Measurements from ENCODE around the gene CHRNA5.
"Not testable (repeated sequence)": the region's sequence is repeated elsewhere in the genome, so short reads cannot be mapped to it uniquely, and the experiment has no call there.

Gene CHRNA5

DNA sequence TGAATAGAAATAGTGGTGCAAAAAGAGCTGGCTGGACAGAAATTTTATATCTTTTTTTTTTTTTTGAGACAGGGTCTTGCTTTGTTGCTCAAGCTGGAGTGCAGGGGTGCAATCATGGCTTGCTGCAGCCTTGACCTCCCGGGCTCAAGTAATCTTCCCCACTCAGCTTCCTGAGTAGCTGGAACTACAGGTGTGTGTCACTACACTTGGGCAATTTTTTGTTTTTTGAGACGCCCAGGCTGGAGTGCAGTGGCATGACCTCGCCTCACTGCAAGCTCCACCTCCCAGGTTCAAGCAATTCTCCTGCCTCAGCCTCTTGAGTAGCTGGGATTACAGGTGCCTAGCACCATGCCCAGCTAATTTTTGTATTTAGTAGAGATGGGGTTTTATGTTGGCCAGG, 33.0 kb downstream of the CHRNA5 start:
- no peak for DNase-seq (ENCODE audit: low read depth, low spot score)
- Histone ChIP-seq H3K4me3 (ENCODE audit: insufficient read length, low read depth) (no peak overlapping the region), H3K9me3 (ENCODE audit: insufficient read depth, low read length) (no peaks in the 10 kb centered on the region), H3K4me1 (ENCODE audit: insufficient read depth, insufficient read length) (peaks cover 3% of the 10 kb centered on the region), H3K9ac (ENCODE audit: insufficient read length, low read depth) (no peak overlapping the region), H3K36me3 (ENCODE audit: insufficient read depth, insufficient read length, low read length) (peaks cover 17% of the 10 kb centered on the region), H3K27me3 (ENCODE audit: insufficient read depth, insufficient read length) (no peaks in the 10 kb centered on the region)
- TF ChIP-seq ZNF274 (IDR thresholded peaks at IDR 0.05; ENCODE audit: low read depth, low read length) (no peak), SUZ12 (IDR thresholded peaks at IDR 0.05; ENCODE audit: extremely low read depth, insufficient read depth, insufficient read length) (no peak), YY1 (IDR thresholded peaks at IDR 0.05; ENCODE audit: insufficient read depth, insufficient read length) (no peak)

DNA sequence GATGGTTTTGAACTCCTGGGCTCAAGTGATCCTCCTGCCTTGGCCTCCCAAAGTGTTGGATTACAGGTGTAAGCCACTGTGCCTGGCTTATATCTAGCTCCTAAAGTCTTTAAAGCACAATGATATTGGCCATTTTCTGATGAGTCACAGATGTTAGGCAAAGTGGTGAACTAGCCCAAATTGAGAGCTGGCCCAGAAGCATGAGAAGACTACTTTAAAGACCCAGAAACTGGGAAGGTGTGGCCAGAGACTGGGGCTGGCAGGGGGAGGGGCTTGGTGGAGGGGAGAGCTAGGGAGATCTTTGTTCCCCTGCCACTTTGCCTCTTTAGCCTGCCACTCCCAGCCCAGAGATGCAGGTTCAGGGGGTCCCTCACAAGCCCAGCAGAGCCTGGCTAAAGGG, 33.9 kb downstream of the CHRNA5 start:
- H3K27me3 ChIP-seq (ENCODE audit: insufficient read depth, insufficient read length): no peaks in the 10 kb centered on the region
- no peak overlapping the region for H3K9ac ChIP-seq (ENCODE audit: insufficient read length, low read depth)
- no peak overlapping the region for H3K4me3 ChIP-seq (ENCODE audit: insufficient read length, low read depth)
- H3K4me1 ChIP-seq (ENCODE audit: insufficient read depth, insufficient read length): peaks cover 3% of the 10 kb centered on the region
- H3K9me3 ChIP-seq (ENCODE audit: insufficient read depth, low read length): no peaks in the 10 kb centered on the region
- no peak for DNase-seq (ENCODE audit: low read depth, low spot score)
- TF ChIP-seq YY1 (IDR thresholded peaks at IDR 0.05; ENCODE audit: insufficient read depth, insufficient read length) (no peak), SUZ12 (IDR thresholded peaks at IDR 0.05; ENCODE audit: extremely low read depth, insufficient read depth, insufficient read length) (no peak), ZNF274 (IDR thresholded peaks at IDR 0.05; ENCODE audit: low read depth, low read length) (no peak)
- peaks cover 17% of the 10 kb centered on the region for H3K36me3 ChIP-seq (ENCODE audit: insufficient read depth, insufficient read length, low read length)

DNA sequence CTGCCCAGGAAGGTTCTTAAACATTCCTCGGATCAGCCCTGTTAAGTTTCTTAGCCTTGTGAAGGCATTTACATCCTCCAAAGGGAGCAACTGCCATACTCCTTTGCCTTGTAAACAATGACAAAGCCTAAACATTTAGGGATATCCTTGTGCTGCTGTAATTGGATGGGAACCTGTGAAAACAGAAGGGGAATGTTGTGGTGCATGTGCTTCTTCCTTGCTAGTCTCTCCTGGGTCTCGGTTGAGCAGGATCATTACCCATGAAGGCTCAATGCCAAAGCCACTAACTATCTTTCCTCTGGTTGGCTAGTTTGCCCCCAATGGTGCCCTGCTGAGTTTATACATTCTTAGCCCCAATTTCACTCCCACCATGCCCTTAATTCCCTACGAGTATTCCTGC, 38.1 kb downstream of the CHRNA5 start:
- Histone ChIP-seq H3K4me3 (ENCODE audit: insufficient read length, low read depth) (no peak overlapping the region), H3K36me3 (ENCODE audit: insufficient read depth, insufficient read length, low read length) (peaks cover 17% of the 10 kb centered on the region), H3K9ac (ENCODE audit: insufficient read length, low read depth) (no peak overlapping the region), H3K9me3 (ENCODE audit: insufficient read depth, low read length) (peaks cover 5% of the 10 kb centered on the region; the same call in 1 of the 2 replicates), H3K27me3 (ENCODE audit: insufficient read depth, insufficient read length) (no peaks in the 10 kb centered on the region), H3K4me1 (ENCODE audit: insufficient read depth, insufficient read length) (peaks cover 5% of the 10 kb centered on the region)
- TF ChIP-seq YY1 (IDR thresholded peaks at IDR 0.05; ENCODE audit: insufficient read depth, insufficient read length) (no peak), SUZ12 (IDR thresholded peaks at IDR 0.05; ENCODE audit: extremely low read depth, insufficient read depth, insufficient read length) (no peak), ZNF274 (IDR thresholded peaks at IDR 0.05; ENCODE audit: low read depth, low read length) (no peak)
- peak; percentile 8 for DNase-seq (ENCODE audit: low read depth, low spot score)

DNA sequence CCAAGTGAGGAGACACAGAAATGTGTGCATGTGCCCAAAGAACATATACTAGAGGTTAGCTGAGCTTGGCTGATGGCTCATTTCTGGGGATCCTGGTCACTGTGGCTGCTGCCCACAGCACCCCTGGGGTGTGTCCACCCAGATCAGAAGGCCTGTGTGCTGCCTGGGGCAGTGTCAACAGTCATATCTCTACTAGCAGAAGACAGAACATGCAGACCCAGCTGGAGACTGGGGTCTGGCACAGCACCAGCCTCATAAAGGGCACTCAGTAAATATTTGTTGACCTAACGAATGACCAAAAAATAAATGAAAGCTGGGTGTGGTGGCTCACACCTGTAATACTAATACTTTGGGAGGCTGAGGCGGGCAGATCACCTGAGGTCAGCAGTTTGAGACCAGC, 39.1 kb downstream of the CHRNA5 start:
- H3K4me3 ChIP-seq (ENCODE audit: insufficient read length, low read depth): no peak overlapping the region
- peaks cover 5% of the 10 kb centered on the region; the same call in 1 of the 2 replicates for H3K9me3 ChIP-seq (ENCODE audit: insufficient read depth, low read length)
- H3K4me1 ChIP-seq (ENCODE audit: insufficient read depth, insufficient read length): peaks cover 5% of the 10 kb centered on the region
- no peak overlapping the region for H3K9ac ChIP-seq (ENCODE audit: insufficient read length, low read depth)
- DNase-seq (ENCODE audit: low read depth, low spot score): no peak
- no peaks in the 10 kb centered on the region for H3K27me3 ChIP-seq (ENCODE audit: insufficient read depth, insufficient read length)
- peaks cover 17% of the 10 kb centered on the region for H3K36me3 ChIP-seq (ENCODE audit: insufficient read depth, insufficient read length, low read length)
- TF ChIP-seq SUZ12 (IDR thresholded peaks at IDR 0.05; ENCODE audit: extremely low read depth, insufficient read depth, insufficient read length) (no peak), YY1 (IDR thresholded peaks at IDR 0.05; ENCODE audit: insufficient read depth, insufficient read length) (no peak), ZNF274 (IDR thresholded peaks at IDR 0.05; ENCODE audit: low read depth, low read length) (no peak)

DNA sequence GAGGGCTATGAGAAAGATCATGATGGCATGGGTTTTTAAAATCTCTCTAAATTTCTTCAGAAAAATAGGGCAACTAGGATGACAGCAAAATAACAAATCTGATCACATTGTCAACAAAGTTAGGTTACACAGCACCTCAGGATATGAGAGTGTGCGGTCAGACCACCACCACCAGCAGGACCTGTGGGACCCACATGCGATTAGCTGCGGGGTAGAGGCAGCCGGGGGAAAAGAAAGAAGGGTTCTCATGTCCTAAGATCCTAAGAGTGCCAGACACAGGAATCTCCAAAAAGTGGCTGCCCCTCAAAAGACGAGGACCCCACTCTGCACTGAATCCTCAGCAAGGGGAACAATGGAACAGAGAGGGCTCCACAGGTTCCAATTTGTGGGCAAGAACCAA, 39.9 kb downstream of the CHRNA5 start:
- Histone ChIP-seq H3K27me3 (ENCODE audit: insufficient read depth, insufficient read length) (no peaks in the 10 kb centered on the region), H3K36me3 (ENCODE audit: insufficient read depth, insufficient read length, low read length) (peaks cover 17% of the 10 kb centered on the region), H3K9ac (ENCODE audit: insufficient read length, low read depth) (no peak overlapping the region), H3K4me1 (ENCODE audit: insufficient read depth, insufficient read length) (peaks cover 5% of the 10 kb centered on the region), H3K4me3 (ENCODE audit: insufficient read length, low read depth) (no peak overlapping the region), H3K9me3 (ENCODE audit: insufficient read depth, low read length) (peaks cover 5% of the 10 kb centered on the region; the same call in 1 of the 2 replicates)
- no peak for DNase-seq (ENCODE audit: low read depth, low spot score)
- TF ChIP-seq ZNF274 (IDR thresholded peaks at IDR 0.05; ENCODE audit: low read depth, low read length): no peak
- no peak for TF ChIP-seq SUZ12 (IDR thresholded peaks at IDR 0.05; ENCODE audit: extremely low read depth, insufficient read depth, insufficient read length)
- TF ChIP-seq YY1 (IDR thresholded peaks at IDR 0.05; ENCODE audit: insufficient read depth, insufficient read length): no peak

DNA sequence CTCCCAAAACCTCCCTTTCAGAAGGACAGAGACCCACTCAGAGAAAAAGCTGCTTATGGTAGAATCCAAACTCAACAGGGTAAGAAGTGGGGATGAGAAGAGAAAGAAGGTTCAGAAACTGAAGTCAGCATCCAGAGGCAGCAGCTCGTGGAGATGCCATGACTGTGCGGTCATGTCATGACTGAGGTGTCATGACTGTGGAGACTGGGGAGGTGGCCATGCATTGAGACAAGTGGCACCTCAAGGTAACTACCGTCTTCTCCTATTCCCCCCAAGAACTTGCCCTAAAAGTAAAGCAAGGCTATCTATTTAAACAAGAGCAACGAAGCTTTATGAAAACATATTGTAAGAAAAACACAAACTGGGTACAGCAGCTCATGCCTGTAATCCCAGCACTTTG, 40.4 kb downstream of the CHRNA5 start:
- H3K4me3 ChIP-seq (ENCODE audit: insufficient read length, low read depth): no peak overlapping the region

DNA sequence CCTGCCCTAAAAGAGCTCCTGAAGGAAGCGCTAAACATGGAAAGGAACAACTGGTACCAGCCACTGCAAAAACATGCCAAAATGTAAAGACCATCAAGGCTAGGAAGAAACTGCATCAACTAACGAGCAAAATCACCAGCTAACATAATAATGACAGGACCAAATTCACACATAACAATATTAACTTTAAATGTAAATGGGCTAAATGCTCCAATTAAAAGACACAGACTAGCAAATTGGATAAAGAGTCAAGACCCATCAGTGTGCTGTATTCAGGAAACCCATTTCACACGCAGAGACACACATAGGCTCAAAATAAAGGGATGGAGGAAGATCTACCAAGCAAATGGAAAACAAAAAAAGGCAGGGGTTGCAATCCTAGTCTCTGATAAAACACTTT, 44.2 kb downstream of the CHRNA5 start:
- H3K27me3 ChIP-seq (ENCODE audit: insufficient read depth, insufficient read length); H3K9me3 ChIP-seq (ENCODE audit: insufficient read depth, low read length); H3K36me3 ChIP-seq (ENCODE audit: insufficient read depth, insufficient read length, low read length); H3K4me3 ChIP-seq (ENCODE audit: insufficient read length, low read depth); DNase-seq (ENCODE audit: low read depth, low spot score); H3K9ac ChIP-seq (ENCODE audit: insufficient read length, low read depth); H3K4me1 ChIP-seq (ENCODE audit: insufficient read depth, insufficient read length): not testable (repeated sequence)

More for the DNA sequence above, 40.4 kb downstream of the CHRNA5 start:
- no peak for DNase-seq (ENCODE audit: low read depth, low spot score)
- Histone ChIP-seq H3K9me3 (ENCODE audit: insufficient read depth, low read length) (peaks cover 5% of the 10 kb centered on the region; the same call in 1 of the 2 replicates), H3K36me3 (ENCODE audit: insufficient read depth, insufficient read length, low read length) (peaks cover 15% of the 10 kb centered on the region), H3K27me3 (ENCODE audit: insufficient read depth, insufficient read length) (no peaks in the 10 kb centered on the region), H3K9ac (ENCODE audit: insufficient read length, low read depth) (no peak overlapping the region), H3K4me1 (ENCODE audit: insufficient read depth, insufficient read length) (peaks cover 5% of the 10 kb centered on the region)
- TF ChIP-seq SUZ12 (IDR thresholded peaks at IDR 0.05; ENCODE audit: extremely low read depth, insufficient read depth, insufficient read length) (no peak), ZNF274 (IDR thresholded peaks at IDR 0.05; ENCODE audit: low read depth, low read length) (no peak), YY1 (IDR thresholded peaks at IDR 0.05; ENCODE audit: insufficient read depth, insufficient read length) (no peak)

DNA sequence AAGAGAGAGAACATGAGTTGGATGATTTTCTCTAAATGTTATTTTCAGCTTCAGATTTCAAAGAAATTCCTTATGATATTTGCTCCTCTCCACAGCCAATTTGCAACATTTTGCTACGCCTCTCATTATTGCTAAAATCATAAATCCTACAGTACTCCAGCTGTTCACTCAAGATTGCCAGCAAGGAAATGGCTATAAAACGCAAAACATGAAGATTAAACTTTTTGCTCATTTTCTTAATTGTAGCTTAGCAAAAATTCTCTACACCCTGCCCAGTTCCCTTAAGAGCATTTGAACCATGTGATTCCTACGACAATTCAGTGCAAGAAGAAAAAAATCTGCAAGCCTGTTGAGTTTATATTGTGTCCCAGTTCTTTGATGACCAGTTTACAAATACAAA, 48.7 kb downstream of the CHRNA5 start:
- H3K9me3 ChIP-seq (ENCODE audit: insufficient read depth, low read length): peaks cover 5% of the 10 kb centered on the region; the same call in 1 of the 2 replicates
- H3K27me3 ChIP-seq (ENCODE audit: insufficient read depth, insufficient read length): no peaks in the 10 kb centered on the region
- no peaks in the 10 kb centered on the region for H3K36me3 ChIP-seq (ENCODE audit: insufficient read depth, insufficient read length, low read length)
- H3K9ac ChIP-seq (ENCODE audit: insufficient read length, low read depth): no peak overlapping the region
- DNase-seq (ENCODE audit: low read depth, low spot score): no peak
- H3K4me3 ChIP-seq (ENCODE audit: insufficient read length, low read depth): no peak overlapping the region
- H3K4me1 ChIP-seq (ENCODE audit: insufficient read depth, insufficient read length): no peaks in the 10 kb centered on the region
- TF ChIP-seq YY1 (IDR thresholded peaks at IDR 0.05; ENCODE audit: insufficient read depth, insufficient read length): no peak
- no peak for TF ChIP-seq SUZ12 (IDR thresholded peaks at IDR 0.05; ENCODE audit: extremely low read depth, insufficient read depth, insufficient read length)
- no peak for TF ChIP-seq ZNF274 (IDR thresholded peaks at IDR 0.05; ENCODE audit: low read depth, low read length)
